Glutamatergic neuron (in vitro differentiated cells): Measurements from ENCODE around the gene RNF150. TPM values are rescaled to one million over a fixed set of nuclear protein-coding genes. Genes with fewer than 3 reads are reported as not detected.

Source experiments
- DNase-seq: peaks from one replicate; pipeline ENCODE4 v3.0.0; 2022
- H3K27ac Mint-ChIP-seq: one replicate; pipeline ENCODE4 v1.8.0; 2020; ENCODE audit warnings: mild to moderate bottlenecking, mixed read lengths, inconsistent platforms; ENCODE audit not compliant: unreplicated experiment
- H3K27me3 Mint-ChIP-seq: one replicate; pipeline ENCODE4 v1.8.0; 2020; ENCODE audit warnings: mild to moderate bottlenecking, moderate library complexity, mixed read lengths, inconsistent platforms; ENCODE audit not compliant: unreplicated experiment
- H3K36me3 Mint-ChIP-seq: one replicate; pipeline ENCODE4 v1.8.0; 2020; ENCODE audit warnings: mild to moderate bottlenecking, mixed read lengths, inconsistent platforms; ENCODE audit not compliant: unreplicated experiment
- H3K4me1 Mint-ChIP-seq: one replicate; pipeline ENCODE4 v1.8.0; 2020; ENCODE audit warnings: mild to moderate bottlenecking, low read depth, mixed read lengths, inconsistent platforms; ENCODE audit not compliant: unreplicated experiment
- H3K4me3 Mint-ChIP-seq: one replicate; pipeline ENCODE4 v1.8.0; 2020; ENCODE audit warnings: mild to moderate bottlenecking, mixed read lengths, inconsistent platforms; ENCODE audit not compliant: unreplicated experiment
- H3K9me3 Mint-ChIP-seq: one replicate; pipeline ENCODE4 v1.8.0; 2020; ENCODE audit warnings: mild to moderate bottlenecking, moderate library complexity, mixed read lengths, inconsistent platforms; ENCODE audit not compliant: unreplicated experiment
- total RNA-seq: library from RNA; stranded (reverse); fragmentation: NEBNext Ultra II Directional; extraction: Animal tissue kit (Norgen Biotek cat#: 25700); gene quantifications from one replicate; pipeline ENCODE4 v1.2.1, GENCODE V29; 2021; ENCODE audit not compliant: unreplicated experiment
- TF ChIP-seq, protein P1 (sequence below): fragments of 200-600 bp; sonication (generic); IDR thresholded peaks from one replicate; pipeline ENCODE4 v1.5.0; 2021; ENCODE audit not compliant: partially characterized antibody, unreplicated experiment

Gene RNF150
- total RNA-seq, 1 donor from 2014 or later: 23.3 TPM

DNA sequence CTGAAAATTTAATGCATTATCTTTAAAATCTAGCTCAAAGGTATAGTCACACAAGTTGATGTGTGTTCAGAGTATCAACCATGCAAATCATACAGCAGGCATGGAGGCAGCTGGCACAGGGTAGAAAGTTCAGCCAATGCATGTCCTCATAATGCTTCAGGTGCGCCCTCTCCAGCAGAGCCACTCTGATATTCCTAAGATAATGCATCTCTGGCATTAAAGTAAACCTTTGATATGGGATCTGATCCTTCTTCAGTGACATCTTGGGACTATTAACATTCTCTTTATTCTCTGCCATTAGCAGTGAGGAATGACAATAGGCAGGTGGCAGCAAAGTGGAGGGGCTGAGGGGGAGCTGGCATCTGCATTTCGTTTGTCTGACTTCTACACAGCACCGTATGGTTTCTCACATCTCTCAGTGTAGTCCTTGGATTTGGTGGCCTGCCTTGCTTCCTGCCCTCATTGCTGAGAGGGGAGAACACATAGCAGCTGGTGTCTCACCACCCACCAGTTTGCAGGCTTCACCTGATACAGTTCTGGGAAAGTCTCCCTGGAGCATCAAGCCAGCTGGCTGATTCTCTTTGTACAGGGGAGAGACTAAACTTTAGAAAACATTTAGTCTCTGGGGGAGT, 208.4 kb downstream of the RNF150 start:
- H3K27me3 Mint-ChIP-seq: peaks cover 2% of the 10 kb centered on the region
- DNase-seq: no peak
- no peaks in the 10 kb centered on the region for H3K36me3 Mint-ChIP-seq
- no peaks in the 10 kb centered on the region for H3K4me1 Mint-ChIP-seq
- TF ChIP-seq, protein P1, sequence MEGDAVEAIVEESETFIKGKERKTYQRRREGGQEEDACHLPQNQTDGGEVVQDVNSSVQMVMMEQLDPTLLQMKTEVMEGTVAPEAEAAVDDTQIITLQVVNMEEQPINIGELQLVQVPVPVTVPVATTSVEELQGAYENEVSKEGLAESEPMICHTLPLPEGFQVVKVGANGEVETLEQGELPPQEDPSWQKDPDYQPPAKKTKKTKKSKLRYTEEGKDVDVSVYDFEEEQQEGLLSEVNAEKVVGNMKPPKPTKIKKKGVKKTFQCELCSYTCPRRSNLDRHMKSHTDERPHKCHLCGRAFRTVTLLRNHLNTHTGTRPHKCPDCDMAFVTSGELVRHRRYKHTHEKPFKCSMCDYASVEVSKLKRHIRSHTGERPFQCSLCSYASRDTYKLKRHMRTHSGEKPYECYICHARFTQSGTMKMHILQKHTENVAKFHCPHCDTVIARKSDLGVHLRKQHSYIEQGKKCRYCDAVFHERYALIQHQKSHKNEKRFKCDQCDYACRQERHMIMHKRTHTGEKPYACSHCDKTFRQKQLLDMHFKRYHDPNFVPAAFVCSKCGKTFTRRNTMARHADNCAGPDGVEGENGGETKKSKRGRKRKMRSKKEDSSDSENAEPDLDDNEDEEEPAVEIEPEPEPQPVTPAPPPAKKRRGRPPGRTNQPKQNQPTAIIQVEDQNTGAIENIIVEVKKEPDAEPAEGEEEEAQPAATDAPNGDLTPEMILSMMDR: no peak
- no peak overlapping the region for H3K4me3 Mint-ChIP-seq
- H3K9me3 Mint-ChIP-seq: no peaks in the 10 kb centered on the region
- no peak overlapping the region for H3K27ac Mint-ChIP-seq

GRCh38 chr4:140906993-140907962, 226.0 kb downstream of the RNF150 start:
- Mint-ChIP-seq H3K4me3 (no peak overlapping the region), H3K4me1 (peaks cover 4% of the 10 kb centered on the region), H3K36me3 (peaks cover 3% of the 10 kb centered on the region), H3K27me3 (no peaks in the 10 kb centered on the region), H3K9me3 (no peaks in the 10 kb centered on the region), H3K27ac (no peak overlapping the region)
- DNase-seq: no peak
- TF ChIP-seq, protein P1: no peak

DNA sequence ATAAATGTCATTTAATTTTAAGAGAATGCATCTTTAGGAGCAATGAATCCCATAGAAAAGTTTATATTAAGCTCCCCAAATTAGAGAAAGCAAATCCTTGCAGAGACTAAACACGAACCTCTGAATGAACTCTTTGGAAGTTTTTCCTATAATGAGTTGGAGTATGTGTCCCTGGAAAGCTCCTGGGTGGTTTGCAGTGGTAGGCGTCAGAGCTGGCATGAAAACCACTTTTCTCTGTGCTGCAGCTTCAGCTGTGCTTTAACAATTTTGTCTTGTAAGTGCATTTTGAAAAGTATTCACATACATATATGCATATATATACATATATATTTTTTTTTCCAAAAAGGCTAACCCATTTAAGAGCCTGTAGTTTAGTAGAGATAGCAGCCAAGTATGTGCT, 228.4 kb downstream of the RNF150 start:
- Mint-ChIP-seq H3K4me1 (peaks cover 10% of the 10 kb centered on the region), H3K27me3 (no peaks in the 10 kb centered on the region), H3K27ac (no peak overlapping the region), H3K4me3 (no peak overlapping the region), H3K36me3 (no peaks in the 10 kb centered on the region), H3K9me3 (no peaks in the 10 kb centered on the region)
- TF ChIP-seq, protein P1: no peak
- DNase-seq: no peak

- H3K4me1 Mint-ChIP-seq: peaks cover 10% of the 10 kb centered on the region
These were observed 229.5 kb downstream of the RNF150 start for GRCh38 chr4:140903522-140904475.

More at GRCh38 chr4:140903522-140904475, 229.5 kb downstream of the RNF150 start:
- no peaks in the 10 kb centered on the region for H3K36me3 Mint-ChIP-seq
- H3K9me3 Mint-ChIP-seq: no peaks in the 10 kb centered on the region
- H3K27ac Mint-ChIP-seq: no peak overlapping the region
- TF ChIP-seq, protein P1: no peak
- no peak for DNase-seq
- H3K4me3 Mint-ChIP-seq: no peak overlapping the region
- H3K27me3 Mint-ChIP-seq: no peaks in the 10 kb centered on the region
